HCT116 (cell line): ENCODE results near the gene TNFRSF17. TPM values are rescaled to one million over a fixed set of nuclear protein-coding genes. Genes with fewer than 3 reads are reported as not detected.

Source experiments
- ATAC-seq: fragments of 200-7000 bp; cut with Tn5 transposase; 2 replicates; pipeline ENCODE4 v1.9.1; 2020; ENCODE audit warnings: mild to moderate bottlenecking, moderate library complexity
- BruUV-seq: library from RNA; stranded (reverse); fragments of 400-500 nt; replicated peaks from 2 replicates; lab custom pipeline; 2021; lab: Mats Ljungman, UMichigan
- CTCF ChIA-PET: fragments of 300-600 bp; sonication (Branson Sonifier 250); formaldehyde crosslinking; loops from one replicate; lab custom pipeline; 2021; ENCODE audit warnings: antibody characterized with exemption; lab: Charles Lee
- POLR2A ChIA-PET: fragments of 300-600, 350-600 bp; sonication (Branson Sonifier 250); formaldehyde crosslinking; loops from one replicate; lab custom pipeline; 2021; ENCODE audit warnings: antibody characterized with exemption; lab: Charles Lee
- RAD21 ChIA-PET, 2 experiments: fragments of 300-600 bp; sonication (Branson Sonifier 250); formaldehyde crosslinking; loops; one replicate each; lab custom pipeline; 2023; ENCODE audit warnings: low total read pairs in 2 of 2; ENCODE audit not compliant: uncharacterized antibody in 2 of 2, unreplicated experiment in 2 of 2, low non-redundant PET in 1 of 2; lab: Charles Lee
- DNase-seq: peaks from one replicate; pipeline ENCODE4 v3.0.0-alpha.2; 2010; ENCODE audit warnings: low read depth, low spot score
- H2AFZ ChIP-seq: fragments of 200-600 bp; shearing (Covaris generic), sonication (generic); 2 replicates; pipeline ENCODE4 v1.6.1; 2017; ENCODE audit warnings: low read depth, mixed run types, mixed read lengths, antibody characterized with exemption, low read length; ENCODE audit not compliant: poor library complexity, severe bottlenecking
- H3K27ac ChIP-seq: 2 replicates; pipeline ENCODE4 v1.5.1; 2012; ENCODE audit warnings: low read depth, low read length
- H3K27me3 ChIP-seq: fragments of 200-600 bp; sonication (generic); 2 replicates; pipeline ENCODE4 v1.6.1; 2016; ENCODE audit warnings: mixed run types, low read length, mixed read lengths; ENCODE audit not compliant: insufficient read depth
- H3K36me3 ChIP-seq, 2 experiments: fragments of 200-500 bp in 1 of 2; fragments of 200-600 bp in 1 of 2; sonication (Bioruptor generic) in 1 of 2; sonication (generic) in 1 of 2; 2 replicates each; pipeline versions ENCODE4 v1.5.1 to v1.6.1; 2014 to 2016; ENCODE audit warnings: low read length in 2 of 2, inconsistent platforms in 1 of 2, mixed read lengths in 1 of 2, mixed run types in 1 of 2; ENCODE audit not compliant: insufficient read depth in 2 of 2, control insufficient read depth in 1 of 2
- H3K4me1 ChIP-seq, 2 experiments: fragments of 200-600 bp in 1 of 2; sonication (generic) in 1 of 2; 2 replicates each; pipeline versions ENCODE4 v1.5.1 to v1.6.1; 2012 to 2017; ENCODE audit warnings: low read length in 2 of 2, inconsistent platforms in 1 of 2, mild to moderate bottlenecking in 1 of 2, mixed read lengths in 1 of 2, mixed run types in 1 of 2, moderate library complexity in 1 of 2; ENCODE audit not compliant: insufficient read depth in 2 of 2, control insufficient read depth in 1 of 2
- H3K4me2 ChIP-seq: fragments of 200-600 bp; sonication (generic); 2 replicates; pipeline ENCODE4 v1.6.1; 2017; ENCODE audit warnings: mixed run types, low read length, mixed read lengths
- H3K4me3 ChIP-seq, 2 experiments: fragments of 200-600 bp in 1 of 2; sonication (generic) in 1 of 2; replicated peaks in 1 of 2; 2 replicates each; pipeline ENCODE4 v1.5.1; 2011 to 2016; ENCODE audit warnings: low read length in 2 of 2, control low read depth in 1 of 2, low read depth in 1 of 2, mild to moderate bottlenecking in 1 of 2, mixed read lengths in 1 of 2, mixed run types in 1 of 2
- H3K79me2 ChIP-seq: fragments of 200-600 bp; sonication (generic); 2 replicates; pipeline ENCODE4 v1.6.1; 2017; ENCODE audit warnings: mild to moderate bottlenecking, mixed run types, low read length, moderate library complexity, mixed read lengths; ENCODE audit not compliant: insufficient read depth
- H3K9ac ChIP-seq: fragments of 200-600 bp; sonication (generic); 2 replicates; pipeline ENCODE4 v1.6.1; 2016; ENCODE audit warnings: low read length, mixed read lengths
- H3K9me2 ChIP-seq: fragments of 200-600 bp; sonication (generic), shearing (Covaris generic); 2 replicates; pipeline ENCODE4 v1.6.1; 2017; ENCODE audit warnings: mixed run types, mild to moderate bottlenecking, moderate library complexity; ENCODE audit not compliant: insufficient read depth
- H3K9me3 ChIP-seq, 2 experiments: fragments of 200-500 bp in 1 of 2; fragments of 200-600 bp in 1 of 2; sonication (Bioruptor generic) in 1 of 2; sonication (generic) in 1 of 2; 2 replicates each; pipeline ENCODE4 v1.6.1; 2014 to 2017; ENCODE audit warnings: low read length in 2 of 2, mixed read lengths in 2 of 2, inconsistent platforms in 1 of 2, low read depth in 1 of 2, mild to moderate bottlenecking in 1 of 2, mixed run types in 1 of 2, moderate library complexity in 1 of 2; ENCODE audit not compliant: control insufficient read depth in 1 of 2, insufficient read depth in 1 of 2
- H4K20me1 ChIP-seq: fragments of 200-600 bp; sonication (generic), shearing (Covaris generic); 2 replicates; pipeline ENCODE4 v1.6.1; 2017; ENCODE audit warnings: mixed run types, mild to moderate bottlenecking, moderate library complexity; ENCODE audit not compliant: insufficient read depth
- CBX3 ChIP-seq: IDR thresholded peaks from 2 replicates; pipeline ENCODE4 v1.6.1; 2012; ENCODE audit warnings: low read depth
- EGR1 ChIP-seq: IDR thresholded peaks from 2 replicates; pipeline ENCODE4 v1.6.1; 2012; ENCODE audit warnings: low read depth
- ELF1 ChIP-seq: IDR thresholded peaks from 2 replicates; pipeline ENCODE4 v1.6.1; 2012; ENCODE audit warnings: low read depth, borderline replicate concordance
- EZH2 ChIP-seq: fragments of 200-600 bp; sonication (generic); IDR thresholded peaks from 2 replicates; pipeline ENCODE4 v1.6.1; 2017; ENCODE audit warnings: antibody characterized with exemption, mixed run types
- EZH2phosphoT487 ChIP-seq: fragments of 200-600 bp; IDR thresholded peaks from 2 replicates; pipeline ENCODE4 v1.6.1; 2018; ENCODE audit warnings: antibody characterized with exemption, borderline replicate concordance
- FOSL1 ChIP-seq: IDR thresholded peaks from 2 replicates; pipeline ENCODE4 v1.6.1; 2012; ENCODE audit warnings: low read depth
- POLR2A ChIP-seq: IDR thresholded peaks from 2 replicates; pipeline ENCODE4 v1.7.0; 2011; ENCODE audit warnings: borderline replicate concordance; ENCODE audit not compliant: insufficient read depth, insufficient read length; ENCODE audit errors: extremely low read depth
- POLR2AphosphoS5 ChIP-seq: IDR thresholded peaks from 2 replicates; pipeline ENCODE4 v1.6.1; 2011; ENCODE audit warnings: mild to moderate bottlenecking, low read depth, low read length, moderate library complexity
- intact Hi-C: fragments of 100-400 bp; cut with micrococcal nuclease; formaldehyde crosslinking; loops from 2 replicates; pipeline ENCODE4 v1.10.0; 2022
- total RNA-seq: library from RNA; stranded (reverse); gene quantifications from one replicate; pipeline ENCODE4 v1.2.1, GENCODE V29; 2021; ENCODE audit not compliant: unreplicated experiment
- TF ChIP-seq, protein P1 (sequence below): IDR thresholded peaks from 2 replicates; pipeline ENCODE4 v1.6.1; 2012; ENCODE audit warnings: low read depth
- TF ChIP-seq, protein P2 (sequence below): IDR thresholded peaks from 2 replicates; pipeline ENCODE4 v1.6.1; 2012

Gene TNFRSF17
- total RNA-seq, 1 experiment from 2014 or later = not detected

DNA sequence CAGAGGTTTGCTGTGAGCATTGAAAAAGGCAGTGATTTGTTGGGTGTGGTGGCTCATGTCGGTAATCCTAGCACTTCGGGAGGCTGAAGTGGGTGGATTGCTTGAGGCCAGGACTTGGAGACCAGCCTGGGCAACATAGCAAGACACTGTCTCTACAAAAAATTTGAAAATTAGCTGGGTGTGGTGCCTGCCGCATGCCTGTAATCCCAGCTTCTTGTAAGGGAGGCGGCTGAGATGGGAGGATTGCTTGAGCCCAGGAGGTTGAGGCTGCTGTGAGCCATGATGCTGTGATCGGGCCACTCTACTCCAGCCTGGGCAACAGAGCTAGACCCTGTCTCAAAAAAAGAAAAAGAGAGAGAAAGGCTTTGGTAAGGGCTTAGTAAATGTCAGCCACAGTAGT, 16.2 kb upstream of the TNFRSF17 start:
- no peak for TF ChIP-seq EGR1
- TF ChIP-seq, protein P1, sequence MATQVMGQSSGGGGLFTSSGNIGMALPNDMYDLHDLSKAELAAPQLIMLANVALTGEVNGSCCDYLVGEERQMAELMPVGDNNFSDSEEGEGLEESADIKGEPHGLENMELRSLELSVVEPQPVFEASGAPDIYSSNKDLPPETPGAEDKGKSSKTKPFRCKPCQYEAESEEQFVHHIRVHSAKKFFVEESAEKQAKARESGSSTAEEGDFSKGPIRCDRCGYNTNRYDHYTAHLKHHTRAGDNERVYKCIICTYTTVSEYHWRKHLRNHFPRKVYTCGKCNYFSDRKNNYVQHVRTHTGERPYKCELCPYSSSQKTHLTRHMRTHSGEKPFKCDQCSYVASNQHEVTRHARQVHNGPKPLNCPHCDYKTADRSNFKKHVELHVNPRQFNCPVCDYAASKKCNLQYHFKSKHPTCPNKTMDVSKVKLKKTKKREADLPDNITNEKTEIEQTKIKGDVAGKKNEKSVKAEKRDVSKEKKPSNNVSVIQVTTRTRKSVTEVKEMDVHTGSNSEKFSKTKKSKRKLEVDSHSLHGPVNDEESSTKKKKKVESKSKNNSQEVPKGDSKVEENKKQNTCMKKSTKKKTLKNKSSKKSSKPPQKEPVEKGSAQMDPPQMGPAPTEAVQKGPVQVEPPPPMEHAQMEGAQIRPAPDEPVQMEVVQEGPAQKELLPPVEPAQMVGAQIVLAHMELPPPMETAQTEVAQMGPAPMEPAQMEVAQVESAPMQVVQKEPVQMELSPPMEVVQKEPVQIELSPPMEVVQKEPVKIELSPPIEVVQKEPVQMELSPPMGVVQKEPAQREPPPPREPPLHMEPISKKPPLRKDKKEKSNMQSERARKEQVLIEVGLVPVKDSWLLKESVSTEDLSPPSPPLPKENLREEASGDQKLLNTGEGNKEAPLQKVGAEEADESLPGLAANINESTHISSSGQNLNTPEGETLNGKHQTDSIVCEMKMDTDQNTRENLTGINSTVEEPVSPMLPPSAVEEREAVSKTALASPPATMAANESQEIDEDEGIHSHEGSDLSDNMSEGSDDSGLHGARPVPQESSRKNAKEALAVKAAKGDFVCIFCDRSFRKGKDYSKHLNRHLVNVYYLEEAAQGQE = no peak
- no peak for TF ChIP-seq POLR2A
- TF ChIP-seq FOSL1 = no peak
- TF ChIP-seq CBX3 = no peak
- no peak for TF ChIP-seq EZH2
- TF ChIP-seq, protein P2, sequence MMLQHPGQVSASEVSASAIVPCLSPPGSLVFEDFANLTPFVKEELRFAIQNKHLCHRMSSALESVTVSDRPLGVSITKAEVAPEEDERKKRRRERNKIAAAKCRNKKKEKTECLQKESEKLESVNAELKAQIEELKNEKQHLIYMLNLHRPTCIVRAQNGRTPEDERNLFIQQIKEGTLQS = no peak
- no peak for TF ChIP-seq EZH2phosphoT487
- no peak for TF ChIP-seq POLR2AphosphoS5
- TF ChIP-seq ELF1 = no peak
- Histone ChIP-seq H4K20me1 (no peaks in the 10 kb centered on the region), H3K36me3 (no peaks in the 10 kb centered on the region), H3K4me1 (no peaks in the 10 kb centered on the region), H3K4me2 (no peak overlapping the region), H3K9ac (no peak overlapping the region), H3K4me3 (no peak overlapping the region), H2AFZ (no peak overlapping the region), H3K79me2 (no peaks in the 10 kb centered on the region), H3K27me3 (no peaks in the 10 kb centered on the region), H3K27ac (no peak overlapping the region), H3K9me2 (no peaks in the 10 kb centered on the region), H3K9me3 (no peaks in the 10 kb centered on the region)
- CTCF ChIA-PET = interaction anchor here (0.7 to 1.9 kb wide), 2 partner anchors 119 to 552 kb away, joined by 3 to 34 read pairs; no protein-coding TSS in a partner anchor
- DNase-seq = no peak
- intact Hi-C loops = loop anchor here (1.0 kb wide), 1 partner anchor 119 kb away; no protein-coding TSS in a partner anchor
- ATAC-seq = no peak
- BruUV-seq = no TSS peak
- RAD21 ChIA-PET = interaction anchor here in 1 of 2 experiments (1.7 kb wide), 1 partner anchor 119 kb away, joined by 11 read pairs; no protein-coding TSS in a partner anchor
- POLR2A ChIA-PET = interaction anchor here (0.7 kb wide), 1 partner anchor 1818 kb away, joined by 3 read pairs; no protein-coding TSS in a partner anchor
